ENCODE measurements around the gene MYO9B.
"Not testable (repeated sequence)": the region's sequence is repeated elsewhere in the genome, so short reads cannot be mapped to it uniquely, and the experiment has no call there.

The MYO9B gene

GRCh38 chr19:17145546-17146497, 70.2 kb downstream of the MYO9B start:
- no peak for DNase-seq (ENCODE audit: low read depth in 2 of 2)

GRCh38 chr19:17148130-17148529, 72.6 kb downstream of the MYO9B start:
- no peak for DNase-seq (ENCODE audit: low read depth in 2 of 2)

GRCh38 chr19:17149393-17150135, 74.0 kb downstream of the MYO9B start:
- no peak for DNase-seq (ENCODE audit: low read depth in 2 of 2)

- DNase-seq (ENCODE audit: low read depth in 2 of 2): no peak
These were observed 78.4 kb downstream of the MYO9B start for GRCh38 chr19:17153996-17154395.

GRCh38 chr19:17155251-17155650, 79.7 kb downstream of the MYO9B start:
- DNase-seq (ENCODE audit: low read depth in 2 of 2): no peak

GRCh38 chr19:17156296-17156946, 80.8 kb downstream of the MYO9B start:
- no peak for DNase-seq (ENCODE audit: low read depth in 2 of 2)

GRCh38 chr19:17156947-17157302, 81.3 kb downstream of the MYO9B start:
- no peak for DNase-seq (ENCODE audit: low read depth in 2 of 2)

- DNase-seq (ENCODE audit: low read depth in 2 of 2): no peak
These were observed 83.0 kb downstream of the MYO9B start for GRCh38 chr19:17158584-17158983.

GRCh38 chr19:17159466-17160393, 84.2 kb downstream of the MYO9B start:
- DNase-seq (ENCODE audit: low read depth in 2 of 2): no peak

GRCh38 chr19:17160908-17161307, 85.3 kb downstream of the MYO9B start:
- DNase-seq (ENCODE audit: low read depth in 2 of 2): no peak

- DNase-seq (ENCODE audit: low read depth in 2 of 2): not testable (repeated sequence)
These were observed 86.6 kb downstream of the MYO9B start for GRCh38 chr19:17162131-17162530.

GRCh38 chr19:17162580-17162979, 87.0 kb downstream of the MYO9B start:
- DNase-seq (ENCODE audit: low read depth in 2 of 2): no peak

GRCh38 chr19:17163652-17164051, 88.1 kb downstream of the MYO9B start:
- no peak for DNase-seq (ENCODE audit: low read depth in 2 of 2)

GRCh38 chr19:17164639-17165038, 89.1 kb downstream of the MYO9B start:
- no peak for DNase-seq (ENCODE audit: low read depth in 2 of 2)

- no peak for DNase-seq (ENCODE audit: low read depth in 2 of 2)
These were observed 90.1 kb downstream of the MYO9B start for GRCh38 chr19:17165715-17166114.

GRCh38 chr19:17170538-17171297, 95.1 kb downstream of the MYO9B start:
- DNase-seq (ENCODE audit: low read depth in 2 of 2): no peak

GRCh38 chr19:17171874-17172273, 96.3 kb downstream of the MYO9B start:
- DNase-seq (ENCODE audit: low read depth in 2 of 2): no peak

- DNase-seq (ENCODE audit: low read depth in 2 of 2): no peak
These were observed 97.2 kb downstream of the MYO9B start for GRCh38 chr19:17172624-17173345.

GRCh38 chr19:17178291-17178690, 102.7 kb downstream of the MYO9B start:
- DNase-seq (ENCODE audit: low read depth in 2 of 2): no peak
